HCT116 (cell line): Measurements from ENCODE around the gene ELAPOR1. TPM values are rescaled to one million over a fixed set of nuclear protein-coding genes. Genes with fewer than 3 reads are reported as not detected.

Experiments used
- ATAC-seq: fragments of 200-7000 bp; cut with Tn5 transposase; 2 replicates; pipeline ENCODE4 v1.9.1; 2020; ENCODE audit warnings: mild to moderate bottlenecking, moderate library complexity
- BruUV-seq: library from RNA; stranded (reverse); fragments of 400-500 nt; replicated peaks from 2 replicates; lab custom pipeline; 2021; lab: Mats Ljungman, UMichigan
- CTCF ChIA-PET: fragments of 300-600 bp; sonication (Branson Sonifier 250); formaldehyde crosslinking; loops from one replicate; lab custom pipeline; 2021; ENCODE audit warnings: antibody characterized with exemption; lab: Charles Lee
- POLR2A ChIA-PET: fragments of 300-600, 350-600 bp; sonication (Branson Sonifier 250); formaldehyde crosslinking; loops from one replicate; lab custom pipeline; 2021; ENCODE audit warnings: antibody characterized with exemption; lab: Charles Lee
- RAD21 ChIA-PET, 2 experiments: fragments of 300-600 bp; sonication (Branson Sonifier 250); formaldehyde crosslinking; loops; one replicate each; lab custom pipeline; 2023; ENCODE audit warnings: low total read pairs in 2 of 2; ENCODE audit not compliant: uncharacterized antibody in 2 of 2, unreplicated experiment in 2 of 2, low non-redundant PET in 1 of 2; lab: Charles Lee
- DNase-seq: peaks from one replicate; pipeline ENCODE4 v3.0.0-alpha.2; 2010; ENCODE audit warnings: low read depth, low spot score
- H2AFZ ChIP-seq: fragments of 200-600 bp; shearing (Covaris generic), sonication (generic); 2 replicates; pipeline ENCODE4 v1.6.1; 2017; ENCODE audit warnings: low read depth, mixed run types, mixed read lengths, antibody characterized with exemption, low read length; ENCODE audit not compliant: poor library complexity, severe bottlenecking
- H3K27ac ChIP-seq: 2 replicates; pipeline ENCODE4 v1.5.1; 2012; ENCODE audit warnings: low read depth, low read length
- H3K27me3 ChIP-seq: fragments of 200-600 bp; sonication (generic); 2 replicates; pipeline ENCODE4 v1.6.1; 2016; ENCODE audit warnings: mixed run types, low read length, mixed read lengths; ENCODE audit not compliant: insufficient read depth
- H3K36me3 ChIP-seq, 2 experiments: fragments of 200-500 bp in 1 of 2; fragments of 200-600 bp in 1 of 2; sonication (Bioruptor generic) in 1 of 2; sonication (generic) in 1 of 2; 2 replicates each; pipeline versions ENCODE4 v1.5.1 to v1.6.1; 2014 to 2016; ENCODE audit warnings: low read length in 2 of 2, inconsistent platforms in 1 of 2, mixed read lengths in 1 of 2, mixed run types in 1 of 2; ENCODE audit not compliant: insufficient read depth in 2 of 2, control insufficient read depth in 1 of 2
- H3K4me1 ChIP-seq, 2 experiments: fragments of 200-600 bp in 1 of 2; sonication (generic) in 1 of 2; 2 replicates each; pipeline versions ENCODE4 v1.5.1 to v1.6.1; 2012 to 2017; ENCODE audit warnings: low read length in 2 of 2, inconsistent platforms in 1 of 2, mild to moderate bottlenecking in 1 of 2, mixed read lengths in 1 of 2, mixed run types in 1 of 2, moderate library complexity in 1 of 2; ENCODE audit not compliant: insufficient read depth in 2 of 2, control insufficient read depth in 1 of 2
- H3K4me2 ChIP-seq: fragments of 200-600 bp; sonication (generic); 2 replicates; pipeline ENCODE4 v1.6.1; 2017; ENCODE audit warnings: mixed run types, low read length, mixed read lengths
- H3K4me3 ChIP-seq, 2 experiments: fragments of 200-600 bp in 1 of 2; sonication (generic) in 1 of 2; replicated peaks in 1 of 2; 2 replicates each; pipeline ENCODE4 v1.5.1; 2011 to 2016; ENCODE audit warnings: low read length in 2 of 2, control low read depth in 1 of 2, low read depth in 1 of 2, mild to moderate bottlenecking in 1 of 2, mixed read lengths in 1 of 2, mixed run types in 1 of 2
- H3K79me2 ChIP-seq: fragments of 200-600 bp; sonication (generic); 2 replicates; pipeline ENCODE4 v1.6.1; 2017; ENCODE audit warnings: mild to moderate bottlenecking, mixed run types, low read length, moderate library complexity, mixed read lengths; ENCODE audit not compliant: insufficient read depth
- H3K9ac ChIP-seq: fragments of 200-600 bp; sonication (generic); 2 replicates; pipeline ENCODE4 v1.6.1; 2016; ENCODE audit warnings: low read length, mixed read lengths
- H3K9me2 ChIP-seq: fragments of 200-600 bp; sonication (generic), shearing (Covaris generic); 2 replicates; pipeline ENCODE4 v1.6.1; 2017; ENCODE audit warnings: mixed run types, mild to moderate bottlenecking, moderate library complexity; ENCODE audit not compliant: insufficient read depth
- H3K9me3 ChIP-seq, 2 experiments: fragments of 200-500 bp in 1 of 2; fragments of 200-600 bp in 1 of 2; sonication (Bioruptor generic) in 1 of 2; sonication (generic) in 1 of 2; 2 replicates each; pipeline ENCODE4 v1.6.1; 2014 to 2017; ENCODE audit warnings: low read length in 2 of 2, mixed read lengths in 2 of 2, inconsistent platforms in 1 of 2, low read depth in 1 of 2, mild to moderate bottlenecking in 1 of 2, mixed run types in 1 of 2, moderate library complexity in 1 of 2; ENCODE audit not compliant: control insufficient read depth in 1 of 2, insufficient read depth in 1 of 2
- H4K20me1 ChIP-seq: fragments of 200-600 bp; sonication (generic), shearing (Covaris generic); 2 replicates; pipeline ENCODE4 v1.6.1; 2017; ENCODE audit warnings: mixed run types, mild to moderate bottlenecking, moderate library complexity; ENCODE audit not compliant: insufficient read depth
- CBX3 ChIP-seq: IDR thresholded peaks from 2 replicates; pipeline ENCODE4 v1.6.1; 2012; ENCODE audit warnings: low read depth
- ELF1 ChIP-seq: IDR thresholded peaks from 2 replicates; pipeline ENCODE4 v1.6.1; 2012; ENCODE audit warnings: low read depth, borderline replicate concordance
- EZH2 ChIP-seq: fragments of 200-600 bp; sonication (generic); IDR thresholded peaks from 2 replicates; pipeline ENCODE4 v1.6.1; 2017; ENCODE audit warnings: antibody characterized with exemption, mixed run types
- POLR2A ChIP-seq: IDR thresholded peaks from 2 replicates; pipeline ENCODE4 v1.7.0; 2011; ENCODE audit warnings: borderline replicate concordance; ENCODE audit not compliant: insufficient read depth, insufficient read length; ENCODE audit errors: extremely low read depth
- POLR2AphosphoS5 ChIP-seq: IDR thresholded peaks from 2 replicates; pipeline ENCODE4 v1.6.1; 2011; ENCODE audit warnings: mild to moderate bottlenecking, low read depth, low read length, moderate library complexity
- RAD21 ChIP-seq: IDR thresholded peaks from 2 replicates; pipeline ENCODE4 v1.6.1; 2012; ENCODE audit warnings: low read depth, mild to moderate bottlenecking
- SP1 ChIP-seq: IDR thresholded peaks from 2 replicates; pipeline ENCODE4 v1.6.1; 2012; ENCODE audit warnings: low read depth
- SRF ChIP-seq: IDR thresholded peaks from 2 replicates; pipeline ENCODE4 v1.6.1; 2012; ENCODE audit warnings: low read depth
- YY1 ChIP-seq: IDR thresholded peaks from 2 replicates; pipeline ENCODE4 v1.6.1; 2011; ENCODE audit warnings: low read length, low read depth, moderate library complexity, mild to moderate bottlenecking; ENCODE audit not compliant: insufficient replicate concordance; ENCODE audit errors: extremely low read depth
- ZFX ChIP-seq: fragments of 450-650 bp; IDR thresholded peaks from 2 replicates; pipeline ENCODE4 v1.6.1; 2017
- intact Hi-C: fragments of 100-400 bp; cut with micrococcal nuclease; formaldehyde crosslinking; loops from 2 replicates; pipeline ENCODE4 v1.10.0; 2022
- total RNA-seq: library from RNA; stranded (reverse); gene quantifications from one replicate; pipeline ENCODE4 v1.2.1, GENCODE V29; 2021; ENCODE audit not compliant: unreplicated experiment
- TF ChIP-seq, protein P1 (sequence below): IDR thresholded peaks from 2 replicates; pipeline ENCODE4 v1.6.1; 2011; ENCODE audit warnings: mild to moderate bottlenecking, low read length, moderate library complexity; ENCODE audit not compliant: insufficient replicate concordance; ENCODE audit errors: extremely low read depth
- TF ChIP-seq, protein P2 (sequence below), 3 experiments: fragments of 200-600 bp in 1 of 3; sonication (generic) in 1 of 3; IDR thresholded peaks in 2 of 3; conservative IDR thresholded peaks in 1 of 3; 2 replicates each; pipeline ENCODE4 v1.5.1; 2012 to 2017; ENCODE audit warnings: low read depth in 2 of 3, low read length in 2 of 3, antibody characterized with exemption in 1 of 3, borderline replicate concordance in 1 of 3, control low read depth in 1 of 3, mild to moderate bottlenecking in 1 of 3, mixed read lengths in 1 of 3, mixed run types in 1 of 3, moderate library complexity in 1 of 3; ENCODE audit not compliant: insufficient read depth in 1 of 3

Gene ELAPOR1
- total RNA-seq, 1 experiment from 2014 or later, result 0.57 TPM

DNA sequence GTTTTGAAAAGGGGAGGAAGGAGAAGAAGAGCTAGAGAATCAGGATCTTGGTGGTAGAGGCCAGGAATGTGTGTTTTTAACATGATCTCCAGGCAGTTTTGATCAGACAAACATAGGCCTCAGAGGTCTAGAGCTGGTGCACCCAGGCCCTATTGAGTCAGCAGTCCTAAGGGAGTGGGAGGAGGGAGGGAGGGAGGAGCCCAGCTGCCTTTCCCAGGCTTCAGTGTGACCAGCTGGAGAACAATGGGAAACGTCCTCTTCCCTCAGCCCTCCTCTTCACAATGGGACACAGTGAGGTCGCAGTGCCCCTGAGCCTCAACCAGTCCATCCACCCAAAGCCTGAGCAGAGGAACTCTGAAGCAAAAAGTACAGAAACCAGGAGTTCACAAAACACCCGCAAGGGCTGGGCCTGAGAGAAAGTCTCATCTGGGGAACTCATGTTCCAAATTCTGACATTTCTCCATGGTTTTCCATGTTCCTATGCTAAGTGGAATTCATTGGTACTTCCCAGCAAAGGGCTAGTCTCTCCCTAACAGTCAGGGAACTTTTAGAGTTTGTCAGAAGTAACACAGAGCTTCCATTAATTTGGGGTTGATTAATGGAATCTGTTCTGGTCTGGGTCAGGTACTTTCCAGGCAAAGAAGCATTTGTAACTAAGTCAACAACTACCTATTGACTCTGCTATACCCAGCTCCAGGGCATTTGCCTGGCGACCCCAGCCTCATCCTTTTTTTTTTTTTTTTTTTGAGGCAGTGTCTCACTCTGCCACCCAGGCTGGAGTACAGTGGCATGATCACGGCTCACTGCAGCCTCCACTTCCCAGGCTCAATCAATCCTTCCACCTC, 37.5 kb downstream of the ELAPOR1 start:
- TF ChIP-seq POLR2A, result no peak
- TF ChIP-seq, protein P1, sequence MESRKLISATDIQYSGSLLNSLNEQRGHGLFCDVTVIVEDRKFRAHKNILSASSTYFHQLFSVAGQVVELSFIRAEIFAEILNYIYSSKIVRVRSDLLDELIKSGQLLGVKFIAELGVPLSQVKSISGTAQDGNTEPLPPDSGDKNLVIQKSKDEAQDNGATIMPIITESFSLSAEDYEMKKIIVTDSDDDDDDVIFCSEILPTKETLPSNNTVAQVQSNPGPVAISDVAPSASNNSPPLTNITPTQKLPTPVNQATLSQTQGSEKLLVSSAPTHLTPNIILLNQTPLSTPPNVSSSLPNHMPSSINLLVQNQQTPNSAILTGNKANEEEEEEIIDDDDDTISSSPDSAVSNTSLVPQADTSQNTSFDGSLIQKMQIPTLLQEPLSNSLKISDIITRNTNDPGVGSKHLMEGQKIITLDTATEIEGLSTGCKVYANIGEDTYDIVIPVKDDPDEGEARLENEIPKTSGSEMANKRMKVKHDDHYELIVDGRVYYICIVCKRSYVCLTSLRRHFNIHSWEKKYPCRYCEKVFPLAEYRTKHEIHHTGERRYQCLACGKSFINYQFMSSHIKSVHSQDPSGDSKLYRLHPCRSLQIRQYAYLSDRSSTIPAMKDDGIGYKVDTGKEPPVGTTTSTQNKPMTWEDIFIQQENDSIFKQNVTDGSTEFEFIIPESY, result no peak
- TF ChIP-seq POLR2AphosphoS5, result peak; percentile 19; the same call in 1 of the 2 replicates
- H3K27me3 ChIP-seq, result no peaks in the 10 kb centered on the region
- ATAC-seq (peak; percentile 93), DNase-seq (peak; percentile 2)
- peak overlapping the region; percentile 70 for H2AFZ ChIP-seq
- POLR2A ChIA-PET, result interaction anchor here (0.7 kb wide), 1 partner anchor 48 kb away, joined by 4 read pairs; no protein-coding TSS in a partner anchor
- CTCF ChIA-PET, result interaction anchor here (1.4 to 1.5 kb wide), 2 partner anchors 38 to 50 kb away, joined by 3 read pairs; no protein-coding TSS in a partner anchor
- no peak overlapping the region for H3K4me3 ChIP-seq
- intact Hi-C loops, result no loop called here
- H3K9me2 ChIP-seq, result no peaks in the 10 kb centered on the region
- no peaks in the 10 kb centered on the region for H3K79me2 ChIP-seq
- H3K4me2 ChIP-seq, result 0 out of 2 replicates have a peak overlapping the region, but pooled peaks have one; percentile 9
- no peaks in the 10 kb centered on the region for H4K20me1 ChIP-seq
- no peak overlapping the region for H3K27ac ChIP-seq
- no peak overlapping the region for H3K9ac ChIP-seq
- H3K4me1 ChIP-seq, result peaks cover 0 to 7% of the 10 kb centered on the region in 2 experiments; a peak in 1 of 4 replicates
- RAD21 ChIA-PET, result interaction anchor here in 1 of 2 experiments (0.7 kb wide), 1 partner anchor 189 kb away, joined by 3 read pairs; no protein-coding TSS in a partner anchor
- no peaks in the 10 kb centered on the region for H3K9me3 ChIP-seq
- H3K36me3 ChIP-seq, result no peaks in the 10 kb centered on the region
- no TSS peak for BruUV-seq

DNA sequence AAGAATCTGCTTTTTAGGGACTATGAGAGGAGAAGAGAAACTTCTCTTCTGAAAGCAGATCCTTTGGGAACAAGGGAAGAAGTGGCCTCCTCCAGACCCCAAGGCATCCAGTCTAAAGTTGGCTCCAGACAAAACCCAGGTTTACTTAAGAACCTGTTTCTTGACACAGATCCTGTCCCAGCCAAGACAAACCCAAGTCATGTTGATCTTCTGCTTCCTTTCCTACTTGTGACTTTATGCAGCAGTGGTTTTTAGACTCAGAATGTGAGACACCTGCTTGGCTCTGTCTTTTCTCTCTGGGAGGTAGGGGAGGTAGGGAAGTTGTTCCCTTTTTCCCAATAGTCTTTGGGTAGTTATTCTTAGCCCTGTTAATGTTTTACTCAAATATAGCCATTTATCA, 38.3 kb downstream of the ELAPOR1 start:
- CTCF ChIA-PET, result no interaction called here
- no peak overlapping the region for H3K27ac ChIP-seq
- intact Hi-C loops, result no loop called here
- H3K4me2 ChIP-seq, result no peak overlapping the region
- BruUV-seq, result no TSS peak
- POLR2A ChIA-PET, result interaction anchor here (0.7 kb wide), 1 partner anchor 47 kb away, joined by 4 read pairs; no protein-coding TSS in a partner anchor
- H3K36me3 ChIP-seq, result no peaks in the 10 kb centered on the region
- H3K4me1 ChIP-seq, result peaks cover 0 to 7% of the 10 kb centered on the region in 2 experiments; a peak in 1 of 4 replicates
- ATAC-seq, result no peak
- H3K9me2 ChIP-seq, result no peaks in the 10 kb centered on the region
- H3K9me3 ChIP-seq, result no peaks in the 10 kb centered on the region
- no peaks in the 10 kb centered on the region for H4K20me1 ChIP-seq
- RAD21 ChIA-PET, result interaction anchor here in 1 of 2 experiments (0.7 kb wide), 1 partner anchor 190 kb away, joined by 3 read pairs; no protein-coding TSS in a partner anchor
- H2AFZ ChIP-seq, result no peak overlapping the region
- DNase-seq, result no peak
- no peak overlapping the region for H3K9ac ChIP-seq
- no peak overlapping the region for H3K4me3 ChIP-seq
- H3K79me2 ChIP-seq, result no peaks in the 10 kb centered on the region
- no peaks in the 10 kb centered on the region for H3K27me3 ChIP-seq
- TF ChIP-seq ZFX, result no peak
- no peak for TF ChIP-seq SP1
- TF ChIP-seq SRF, result no peak
- TF ChIP-seq, protein P2, sequence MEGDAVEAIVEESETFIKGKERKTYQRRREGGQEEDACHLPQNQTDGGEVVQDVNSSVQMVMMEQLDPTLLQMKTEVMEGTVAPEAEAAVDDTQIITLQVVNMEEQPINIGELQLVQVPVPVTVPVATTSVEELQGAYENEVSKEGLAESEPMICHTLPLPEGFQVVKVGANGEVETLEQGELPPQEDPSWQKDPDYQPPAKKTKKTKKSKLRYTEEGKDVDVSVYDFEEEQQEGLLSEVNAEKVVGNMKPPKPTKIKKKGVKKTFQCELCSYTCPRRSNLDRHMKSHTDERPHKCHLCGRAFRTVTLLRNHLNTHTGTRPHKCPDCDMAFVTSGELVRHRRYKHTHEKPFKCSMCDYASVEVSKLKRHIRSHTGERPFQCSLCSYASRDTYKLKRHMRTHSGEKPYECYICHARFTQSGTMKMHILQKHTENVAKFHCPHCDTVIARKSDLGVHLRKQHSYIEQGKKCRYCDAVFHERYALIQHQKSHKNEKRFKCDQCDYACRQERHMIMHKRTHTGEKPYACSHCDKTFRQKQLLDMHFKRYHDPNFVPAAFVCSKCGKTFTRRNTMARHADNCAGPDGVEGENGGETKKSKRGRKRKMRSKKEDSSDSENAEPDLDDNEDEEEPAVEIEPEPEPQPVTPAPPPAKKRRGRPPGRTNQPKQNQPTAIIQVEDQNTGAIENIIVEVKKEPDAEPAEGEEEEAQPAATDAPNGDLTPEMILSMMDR (IDR thresholded peaks at IDR 0.05 in 2 of 3, conservative IDR thresholded peaks at IDR 0.05 in 1 of 3; ENCODE audit: borderline replicate concordance in 1 of 3, insufficient read depth in 1 of 3, low read depth in 2 of 3, low read length in 2 of 3), result no peak
- no peak for TF ChIP-seq POLR2A
- TF ChIP-seq EZH2, result no peak
- TF ChIP-seq CBX3, result no peak
- TF ChIP-seq YY1, result no peak
- no peak for TF ChIP-seq RAD21
- TF ChIP-seq ELF1, result no peak
